Endodermal cell (in vitro differentiated cells): ENCODE measurements around the gene SRPRA. TPM values are rescaled to one million over a fixed set of nuclear protein-coding genes. Genes with fewer than 3 reads are reported as not detected.

Experiments
- DNase-seq: peaks from one replicate; pipeline ENCODE4 v3.0.0-alpha.2; 2017
- H3K27ac ChIP-seq: 2 replicates; pipeline ENCODE4 v1.5.1; 2013; ENCODE audit warnings: mild to moderate bottlenecking, low read depth, low read length, moderate library complexity
- H3K27me3 ChIP-seq: 2 replicates; pipeline ENCODE4 v1.6.1; 2013; ENCODE audit warnings: mild to moderate bottlenecking, low read length, moderate library complexity; ENCODE audit not compliant: insufficient read depth, control insufficient read depth, poor library complexity, severe bottlenecking
- H3K36me3 ChIP-seq: 2 replicates; pipeline ENCODE4 v1.7.0; 2013; ENCODE audit warnings: mild to moderate bottlenecking, low read length, moderate library complexity; ENCODE audit not compliant: control insufficient read depth, insufficient read depth
- H3K4me1 ChIP-seq: one replicate; pipeline ENCODE4 v1.7.0; 2013; ENCODE audit warnings: low read length; ENCODE audit not compliant: control insufficient read depth, insufficient read depth
- H3K4me3 ChIP-seq: 2 replicates; pipeline ENCODE4 v1.5.1; 2013; ENCODE audit warnings: mild to moderate bottlenecking, low read length, moderate library complexity
- H3K9ac ChIP-seq: 2 replicates; pipeline ENCODE4 v1.6.1; 2013; ENCODE audit warnings: mild to moderate bottlenecking, low read length, moderate library complexity; ENCODE audit not compliant: poor library complexity, severe bottlenecking; ENCODE audit errors: extremely low read depth
- H3K9me3 ChIP-seq: 2 replicates; pipeline ENCODE4 v1.6.1; 2013; ENCODE audit warnings: mild to moderate bottlenecking, low read length, moderate library complexity; ENCODE audit not compliant: control insufficient read depth
- H3K27ac Mint-ChIP-seq: 2 replicates; pipeline ENCODE4 v1.8.0; 2020; ENCODE audit warnings: mixed read lengths
- H3K27me3 Mint-ChIP-seq: 2 replicates; pipeline ENCODE4 v1.8.0; 2021; ENCODE audit warnings: mild to moderate bottlenecking, mixed read lengths; ENCODE audit not compliant: insufficient read depth
- H3K36me3 Mint-ChIP-seq: 2 replicates; pipeline ENCODE4 v1.8.0; 2020; ENCODE audit warnings: low read depth, mixed read lengths
- H3K4me1 Mint-ChIP-seq: 2 replicates; pipeline ENCODE4 v1.8.0; 2020; ENCODE audit warnings: mixed read lengths
- H3K4me3 Mint-ChIP-seq: 2 replicates; pipeline ENCODE4 v1.8.0; 2020; ENCODE audit warnings: mild to moderate bottlenecking, moderate library complexity, mixed read lengths
- H3K9me3 Mint-ChIP-seq: 2 replicates; pipeline ENCODE4 v1.8.0; 2020; ENCODE audit warnings: mild to moderate bottlenecking, mixed read lengths
- WGBS, 2 experiments: methylation state at CpG; one replicate each; pipeline versions ENCODE4 v1.1.5 to v1.1.7; 2013; ENCODE audit warnings: missing lambda C conversion rate in 2 of 2, mixed read lengths in 1 of 2; ENCODE audit not compliant: insufficient coverage in 1 of 2, insufficient read length in 1 of 2; 5-methylcytosine and 5-hydroxymethylcytosine counted together
- long read RNA-seq, 4 experiments: library from polyadenylated mRNA in 2 of 4; library from RNA in 1 of 4; library from capped mRNA in 1 of 4; stranded (forward) in 3 of 4; unstranded in 1 of 4; transcript quantifications; one replicate each; pipeline ENCODE4 v2.0.0, GENCODE V29; 2020 to 2021; ENCODE audit warnings: inconsistent platforms in 1 of 4
- polyA plus RNA-seq, 2 experiments: library from polyadenylated mRNA; stranded (reverse); fragments of 50-300 nt; gene quantifications; one replicate each; pipeline ENCODE4 v1.2.3, GENCODE V29; 2013
- total RNA-seq, 2 donors: library from RNA; stranded (reverse); fragmentation: NEBNext Ultra II Directional in 1 of 2; extraction: Animal tissue kit (Norgen Biotek cat#: 25700) in 1 of 2; gene quantifications; 2 replicates in 1 of 2; 3 replicates in 1 of 2; pipeline ENCODE4 v1.2.1, GENCODE V29; 2021
- TF ChIP-seq, protein P1 (sequence below): fragments of 200-600 bp; sonication (generic); conservative IDR thresholded peaks from 2 replicates; pipeline ENCODE4 v1.5.0; 2021; ENCODE audit warnings: antibody characterized with exemption, mild to moderate bottlenecking

The SRPRA gene
- total RNA-seq = 10 to 100 TPM; 68.4 to 79.2 TPM
- 66.9 TPM for polyA plus RNA-seq (2013, experiment 1 of 2)
- polyA plus RNA-seq (2013, experiment 2 of 2) = 59.0 TPM
- long read RNA-seq, experiment 1, transcript SRPRA-201 (14 exons, 3,069 nt) = major isoform, 8 of 33 reads
- long read RNA-seq, experiment 1, partial matches to known transcripts = 8 of 33 reads
- long read RNA-seq, experiment 1, other reads (novel, unspliced or antisense) = 17 of 33 reads
- long read RNA-seq, experiment 2, transcript SRPRA-201 (14 exons, 3,069 nt) = major isoform, 128 of 172 reads
- long read RNA-seq, experiment 2, partial matches to known transcripts = 17 of 172 reads
- long read RNA-seq, experiment 2, other reads (novel, unspliced or antisense) = 22 of 172 reads
- long read RNA-seq, experiment 3, transcript SRPRA-201 (14 exons, 3,069 nt) = major isoform, 225 of 255 reads
- long read RNA-seq, experiment 3, partial matches to known transcripts = 9 of 255 reads
- long read RNA-seq, experiment 3, other reads (novel, unspliced or antisense) = 20 of 255 reads
- long read RNA-seq, experiment 4, transcript SRPRA-201 (14 exons, 3,069 nt) = major isoform, 9 of 23 reads
- long read RNA-seq, experiment 4, partial matches to known transcripts = 9 of 23 reads
- long read RNA-seq, experiment 4, other reads (novel, unspliced or antisense) = 4 of 23 reads

DNA sequence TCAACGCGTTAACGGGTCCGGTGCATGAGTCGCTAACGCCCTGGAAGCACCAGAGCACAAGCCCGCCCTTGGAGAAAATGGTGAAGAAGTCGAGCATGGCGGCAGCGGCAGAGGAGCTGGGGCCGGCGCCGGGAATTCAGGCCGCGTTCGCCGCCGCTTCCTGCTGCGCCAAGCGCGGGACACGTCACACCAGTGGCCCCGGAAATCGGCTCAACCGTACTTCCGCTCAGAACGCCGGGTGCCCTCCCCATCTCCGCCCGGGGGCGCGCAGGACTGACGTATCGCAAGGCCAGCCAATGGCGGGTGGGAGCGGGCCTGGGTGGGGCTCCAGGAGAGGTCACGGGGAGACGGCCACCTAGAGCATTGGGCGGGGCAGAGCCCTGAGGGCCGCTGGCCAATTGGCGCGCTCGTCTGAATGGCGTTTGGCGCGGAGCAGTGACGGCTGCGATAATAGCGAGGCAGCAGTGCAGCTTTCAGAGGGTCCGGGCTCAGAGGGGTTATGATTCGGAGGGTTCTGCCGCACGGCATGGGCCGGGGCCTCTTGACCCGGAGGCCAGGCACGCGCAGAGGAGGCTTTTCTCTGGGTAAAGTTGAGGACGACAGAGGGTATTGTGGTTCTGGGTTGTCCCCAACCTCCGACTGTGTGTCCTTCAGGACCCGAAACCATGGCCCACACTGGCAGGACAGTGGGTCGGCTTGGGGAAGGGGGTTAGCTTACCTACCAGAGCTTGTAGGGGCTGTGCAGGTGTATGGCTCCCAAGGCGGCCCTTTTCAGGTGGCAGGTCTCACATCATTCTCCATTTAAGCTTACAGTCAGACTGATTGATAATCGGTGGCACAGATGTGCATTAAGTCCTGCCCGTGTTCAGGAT lies at the start of gene SRPRA, which contains the start of gene FOXRED1:
SRPRA (minus strand) TSS at position 188 of the 872 bp plus-strand sequence; CDS start at position 97, 91 bp downstream.
FOXRED1 (plus strand) TSS at position 447 of the 872 bp plus-strand sequence; CDS start at position 500, 53 bp downstream.
- TF ChIP-seq, protein P1, sequence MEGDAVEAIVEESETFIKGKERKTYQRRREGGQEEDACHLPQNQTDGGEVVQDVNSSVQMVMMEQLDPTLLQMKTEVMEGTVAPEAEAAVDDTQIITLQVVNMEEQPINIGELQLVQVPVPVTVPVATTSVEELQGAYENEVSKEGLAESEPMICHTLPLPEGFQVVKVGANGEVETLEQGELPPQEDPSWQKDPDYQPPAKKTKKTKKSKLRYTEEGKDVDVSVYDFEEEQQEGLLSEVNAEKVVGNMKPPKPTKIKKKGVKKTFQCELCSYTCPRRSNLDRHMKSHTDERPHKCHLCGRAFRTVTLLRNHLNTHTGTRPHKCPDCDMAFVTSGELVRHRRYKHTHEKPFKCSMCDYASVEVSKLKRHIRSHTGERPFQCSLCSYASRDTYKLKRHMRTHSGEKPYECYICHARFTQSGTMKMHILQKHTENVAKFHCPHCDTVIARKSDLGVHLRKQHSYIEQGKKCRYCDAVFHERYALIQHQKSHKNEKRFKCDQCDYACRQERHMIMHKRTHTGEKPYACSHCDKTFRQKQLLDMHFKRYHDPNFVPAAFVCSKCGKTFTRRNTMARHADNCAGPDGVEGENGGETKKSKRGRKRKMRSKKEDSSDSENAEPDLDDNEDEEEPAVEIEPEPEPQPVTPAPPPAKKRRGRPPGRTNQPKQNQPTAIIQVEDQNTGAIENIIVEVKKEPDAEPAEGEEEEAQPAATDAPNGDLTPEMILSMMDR = no peak
- Mint-ChIP-seq H3K4me1 (peaks cover 12% of the 10 kb centered on the region), H3K27me3 (peaks cover 3% of the 10 kb centered on the region), H3K36me3 (peaks cover 58% of the 10 kb centered on the region), H3K9me3 (no peaks in the 10 kb centered on the region), H3K27ac (peak within 1 kb of the TSS; percentile 99), H3K4me3 (peak within 1 kb of the TSS; percentile 95)
- H3K36me3 ChIP-seq = peaks cover 51% of the 10 kb centered on the region
- peak within 1 kb of the TSS; percentile 93 for H3K9ac ChIP-seq
- 0% methylated on average over 28 to 64 of the region's 64 CpGs for WGBS, 2 experiments
- no peaks in the 10 kb centered on the region for H3K4me1 ChIP-seq
- H3K9me3 ChIP-seq = no peaks in the 10 kb centered on the region
- H3K27me3 ChIP-seq = no peaks in the 10 kb centered on the region
- DNase-seq = peak; percentile 100
- peak within 1 kb of the TSS; percentile 98 for H3K4me3 ChIP-seq
- H3K27ac ChIP-seq = peak within 1 kb of the TSS; percentile 80

DNA sequence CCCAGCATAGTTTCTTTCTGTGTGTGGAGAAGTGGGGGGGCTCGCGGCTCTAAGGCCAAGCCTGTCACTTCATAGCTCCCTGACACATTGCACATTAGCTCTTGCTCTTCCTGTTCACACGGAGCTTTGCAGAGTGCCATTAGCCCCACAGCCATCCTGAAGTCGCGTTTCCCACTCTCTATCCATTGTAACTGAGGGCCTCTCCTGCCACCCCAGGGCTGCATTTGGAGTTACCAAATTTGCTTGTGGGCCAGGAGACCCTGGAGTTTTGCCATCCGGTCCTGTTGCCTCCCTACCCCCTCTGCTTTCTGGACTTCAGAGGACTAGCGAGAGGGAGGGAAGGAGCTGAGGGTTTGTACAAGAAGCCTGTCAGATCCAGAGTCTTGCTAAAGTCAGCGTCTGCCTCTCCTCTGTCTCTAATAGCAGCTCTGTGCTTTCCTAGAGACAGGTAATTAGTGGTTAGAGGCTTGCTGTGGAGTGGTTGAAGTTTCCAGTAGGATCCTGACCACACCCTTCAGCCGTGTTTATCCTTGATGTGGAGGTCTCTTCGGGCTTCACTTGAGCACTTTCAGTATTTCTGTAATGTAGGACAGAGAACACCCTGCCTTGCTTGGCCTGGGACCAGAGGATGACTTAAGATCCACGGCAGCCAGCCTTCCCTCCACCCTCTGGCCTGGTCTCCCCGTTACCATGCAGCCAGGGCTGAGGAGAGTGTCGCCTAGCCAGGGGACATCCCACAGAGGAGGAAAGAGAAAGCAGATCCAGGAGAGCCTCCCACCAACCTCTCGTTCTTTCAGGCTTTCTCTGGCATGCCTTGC lies 49.3 kb upstream of the SRPRA start:
- Histone ChIP-seq H3K9me3 (no peaks in the 10 kb centered on the region), H3K36me3 (peaks cover 8% of the 10 kb centered on the region), H3K4me3 (no peak overlapping the region), H3K27ac (peak overlapping the region; percentile 38), H3K4me1 (peaks cover 3% of the 10 kb centered on the region), H3K27me3 (no peaks in the 10 kb centered on the region), H3K9ac (no peak overlapping the region)
- H3K4me3 Mint-ChIP-seq = no peak overlapping the region
- no peaks in the 10 kb centered on the region for H3K9me3 Mint-ChIP-seq
- peaks cover 6% of the 10 kb centered on the region for H3K4me1 Mint-ChIP-seq
- H3K27ac Mint-ChIP-seq = no peak overlapping the region
- H3K27me3 Mint-ChIP-seq = no peaks in the 10 kb centered on the region
- TF ChIP-seq, protein P1 = no peak
- WGBS, 2 experiments = 93 to 94% methylated on average over 2 to 14 of the region's 14 CpGs
- H3K36me3 Mint-ChIP-seq = peaks cover 25% of the 10 kb centered on the region
- no peak for DNase-seq
